H1 (cell line): ENCODE measurements around the gene AKTIP. TPM values are rescaled to one million over a fixed set of nuclear protein-coding genes. Genes with fewer than 3 reads are reported as not detected.

ENCODE experiments used
- CTBP2 ChIP-seq: IDR thresholded peaks from 2 replicates; pipeline ENCODE4 v1.7.0; 2011; ENCODE audit warnings: borderline replicate concordance, mild to moderate bottlenecking, moderate library complexity, mixed read lengths, low read length; ENCODE audit not compliant: insufficient read depth, insufficient read length
- RXRA ChIP-seq: IDR thresholded peaks from 2 replicates; pipeline ENCODE4 v1.6.1; 2011; ENCODE audit warnings: low read depth, mild to moderate bottlenecking, low read length, moderate library complexity; ENCODE audit not compliant: insufficient read depth
- SP1 ChIP-seq: IDR thresholded peaks from 2 replicates; pipeline ENCODE4 v1.6.1; 2011; ENCODE audit warnings: low read depth, low read length
- polyA plus RNA-seq, 7 experiments: library from polyadenylated mRNA; depleted of rRNA in 3 of 7; stranded (reverse) in 5 of 7; unstranded in 2 of 7; fragments of >200 nt in 5 of 7; fragments of 200-250 nt in 2 of 7; gene quantifications; 1 replicate in 5 of 7; 2 replicates in 1 of 7; 4 replicates in 1 of 7; pipeline versions ENCODE4 v1.2.1 to v1.2.3, GENCODE V29; 2011 to 2013; ENCODE audit warnings: missing spikeins in 2 of 7, mixed read lengths in 2 of 7
- total RNA-seq: library from RNA; stranded (reverse); fragmentation: NEBNext Ultra II Directional; extraction: Animal tissue kit (Norgen Biotek cat#: 25700); gene quantifications from 2 replicates; pipeline ENCODE4 v1.2.1, GENCODE V29; 2021

AKTIP gene
- total and polyA plus RNA-seq, 2 of the 8 experiments (the other 6 are each of a cell fraction or from before 2014, with no cell fraction given): 15.0 to 15.6 TPM

DNA sequence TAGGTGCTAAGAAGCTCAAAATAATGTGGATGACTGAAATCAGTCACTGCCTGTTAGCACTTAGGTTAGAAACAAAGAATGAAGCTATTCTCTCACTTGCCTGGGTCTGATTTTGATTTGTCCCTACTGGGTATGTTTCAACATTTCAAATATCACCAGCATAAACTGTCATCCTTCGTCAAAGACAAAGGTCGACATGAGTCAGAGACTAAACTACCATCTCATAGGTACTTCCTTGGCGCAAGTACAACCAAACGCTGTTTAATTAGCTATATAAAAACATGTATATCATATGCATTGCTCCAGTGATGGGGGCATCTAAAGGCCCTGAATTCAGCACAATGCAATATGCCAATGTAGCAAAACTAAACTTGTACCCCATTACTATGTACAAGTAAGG lies 4.0 kb downstream of the AKTIP start (continued):
- TF ChIP-seq CTBP2 (no peak), SP1 (no peak), RXRA (no peak)
